GM18526 (cell line): ENCODE results near the gene IL1R1.

Experiments
- POLR2A ChIP-seq: IDR thresholded peaks from 3 replicates; pipeline ENCODE4 v1.6.1; 2011; ENCODE audit not compliant: insufficient read length; ENCODE audit errors: extremely low read depth

The IL1R1 gene

DNA sequence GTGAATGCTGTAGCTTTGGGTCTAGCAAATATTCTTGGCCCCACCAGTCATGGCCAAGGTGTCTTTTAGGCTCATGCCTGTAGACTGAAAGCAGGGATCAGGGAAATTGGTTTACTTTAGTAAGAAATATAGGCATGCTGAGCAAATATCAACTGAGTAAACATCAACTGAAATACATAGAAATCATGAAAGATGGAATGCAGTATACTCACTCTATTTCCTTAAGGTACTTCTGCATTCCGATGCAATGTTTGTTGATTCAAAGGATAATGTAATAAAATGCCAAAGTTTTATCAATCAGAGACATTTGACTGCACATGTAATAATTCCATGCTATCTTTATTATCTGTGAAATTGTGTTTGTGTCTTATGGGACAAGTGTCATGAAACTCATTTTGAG, 19.6 kb upstream of the IL1R1 start:
- TF ChIP-seq POLR2A = no peak

DNA sequence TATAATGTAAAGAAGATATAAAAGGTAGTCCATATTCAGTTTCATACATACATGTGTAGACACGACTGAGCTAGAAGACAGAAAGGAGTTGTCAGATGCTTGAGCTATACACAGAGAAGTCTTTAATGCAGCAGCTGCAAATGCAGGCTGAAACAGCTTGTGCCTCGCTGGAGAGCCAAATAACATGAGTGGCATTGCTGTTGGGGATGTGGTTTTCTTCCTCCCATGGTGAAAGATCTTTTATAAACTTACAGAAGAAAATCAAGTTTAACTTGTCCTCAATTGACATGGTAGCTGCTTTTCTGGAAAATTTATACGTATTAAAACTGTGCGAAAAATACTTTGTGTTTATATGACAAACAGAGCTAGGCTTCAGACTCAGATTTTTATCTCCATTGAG, 16.4 kb upstream of the IL1R1 start:
- TF ChIP-seq POLR2A = no peak

DNA sequence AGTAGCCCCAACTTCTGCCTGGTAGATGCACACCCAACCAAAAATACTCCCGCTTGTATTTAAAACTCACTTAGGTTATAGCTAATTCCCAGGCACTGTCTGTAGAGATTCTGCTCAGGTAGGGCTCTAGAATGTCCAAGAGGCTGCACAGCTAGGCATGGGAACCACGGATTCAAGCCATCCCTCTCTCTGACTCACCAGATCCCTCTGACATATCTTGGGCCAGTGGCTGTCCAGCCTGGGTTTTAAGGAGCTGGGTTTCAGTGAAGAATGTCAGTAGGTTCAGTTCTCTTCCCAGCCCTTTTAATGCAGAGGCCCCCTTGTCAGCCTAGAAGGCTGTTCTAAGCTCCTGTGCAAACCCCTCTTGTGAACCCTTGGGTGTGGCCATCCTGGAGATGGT, 15.9 kb upstream of the IL1R1 start:
- TF ChIP-seq POLR2A = no peak

DNA sequence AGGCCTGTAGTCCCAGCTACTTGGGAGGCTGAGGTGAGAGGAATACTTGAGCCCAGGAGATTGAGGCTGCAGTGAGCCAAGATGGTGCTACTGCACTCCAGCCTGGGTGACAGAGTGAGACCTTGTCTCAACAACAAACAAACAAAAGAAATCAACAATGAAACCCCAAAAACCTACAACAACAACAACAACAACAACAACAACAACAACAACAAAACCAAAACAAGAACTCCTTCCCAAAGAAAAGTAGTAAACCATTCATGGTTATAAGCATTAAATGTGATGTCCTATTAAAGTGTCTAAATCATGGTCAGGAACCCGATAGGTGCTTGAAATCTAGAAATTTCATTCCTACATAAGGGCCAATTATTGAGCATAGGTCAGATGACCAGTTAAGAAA, 13.5 kb upstream of the IL1R1 start:
- no peak for TF ChIP-seq POLR2A

DNA sequence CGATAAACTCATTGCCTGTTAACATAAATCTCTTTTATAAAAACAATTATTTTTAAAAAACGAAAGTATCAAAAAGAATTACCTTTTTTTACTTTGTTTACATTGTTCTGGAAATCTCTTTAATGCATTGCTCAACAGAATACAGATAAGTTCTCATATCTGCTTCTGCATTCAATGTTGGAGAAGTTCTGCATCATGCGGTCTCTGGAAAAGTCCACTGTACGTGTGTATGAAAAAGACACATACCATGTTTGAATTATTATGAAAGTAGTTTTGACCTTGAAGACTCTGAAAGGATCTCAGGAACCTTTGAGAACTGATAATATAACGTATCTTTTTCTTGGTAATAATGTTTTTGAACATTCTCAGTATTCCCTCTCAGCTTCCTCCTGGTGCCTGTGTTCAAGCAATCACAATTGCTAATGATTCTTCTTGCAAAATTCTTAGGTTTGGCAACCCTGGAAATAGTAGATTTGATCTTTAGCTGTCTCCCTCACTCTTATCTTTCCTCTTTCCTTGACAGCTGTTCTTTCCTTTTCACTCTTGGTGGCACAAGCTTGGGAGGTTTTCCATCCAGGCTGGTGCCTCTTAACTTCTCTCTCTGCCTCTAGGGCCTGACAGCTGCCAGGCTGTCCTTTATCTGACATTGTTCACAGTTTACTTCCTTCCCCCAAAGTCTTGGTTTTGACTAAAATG, 12.4 kb upstream of the IL1R1 start:
- no peak for TF ChIP-seq POLR2A

DNA sequence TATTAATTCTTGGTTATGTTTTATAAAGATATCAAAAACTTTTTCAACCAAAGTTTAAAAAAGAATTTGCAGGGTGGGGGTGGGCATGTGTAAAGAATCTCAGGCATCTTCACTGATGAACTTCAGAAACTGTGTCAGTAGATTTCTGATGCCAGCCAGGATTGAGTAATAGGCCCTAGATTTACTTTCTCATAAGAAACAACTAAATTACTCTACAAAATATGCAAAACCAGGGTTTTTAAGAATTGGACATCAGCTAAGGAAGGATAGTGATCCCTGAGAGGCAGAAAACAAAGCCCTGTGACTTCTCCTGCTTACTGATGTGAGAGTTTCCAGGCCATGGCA, 11.9 kb upstream of the IL1R1 start:
- no peak for TF ChIP-seq POLR2A

DNA sequence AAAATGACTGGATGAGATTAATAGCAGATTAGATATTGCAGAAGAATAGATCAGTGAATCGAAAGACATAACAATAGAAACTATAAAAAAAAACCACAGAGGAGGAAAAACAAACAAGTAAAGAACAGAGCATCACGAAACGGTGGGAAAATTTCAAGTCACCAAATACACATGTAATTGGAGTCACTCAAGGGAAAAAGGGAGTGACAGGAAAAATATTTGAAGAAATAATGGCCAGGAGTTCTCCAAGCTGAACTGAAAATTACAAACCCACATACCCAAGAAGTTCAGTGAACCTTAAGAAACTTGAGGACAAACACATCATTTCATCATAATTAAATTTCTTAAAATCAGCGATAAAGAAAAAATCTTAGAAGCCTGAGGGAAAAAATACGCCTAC, 11.0 kb upstream of the IL1R1 start:
- TF ChIP-seq POLR2A = no peak

DNA sequence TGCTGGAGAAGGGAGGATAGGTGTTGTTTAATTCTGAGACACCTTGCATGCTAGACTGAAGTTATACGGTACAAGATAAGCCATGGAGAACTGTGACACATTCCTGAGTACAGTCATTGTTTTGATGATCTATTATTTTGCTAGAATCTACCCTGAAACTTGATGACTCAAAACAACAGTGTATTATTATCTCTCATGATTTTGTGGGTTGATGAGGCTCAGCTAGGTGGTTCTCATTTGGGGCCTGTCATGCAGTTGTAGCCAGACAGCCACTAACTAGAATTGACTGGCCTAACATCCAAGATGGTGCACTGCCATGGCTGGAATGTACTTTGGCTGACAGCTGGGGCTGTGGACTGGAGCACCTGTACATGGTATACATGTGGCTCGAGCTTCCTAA, 5.4 kb upstream of the IL1R1 start:
- TF ChIP-seq POLR2A = no peak

DNA sequence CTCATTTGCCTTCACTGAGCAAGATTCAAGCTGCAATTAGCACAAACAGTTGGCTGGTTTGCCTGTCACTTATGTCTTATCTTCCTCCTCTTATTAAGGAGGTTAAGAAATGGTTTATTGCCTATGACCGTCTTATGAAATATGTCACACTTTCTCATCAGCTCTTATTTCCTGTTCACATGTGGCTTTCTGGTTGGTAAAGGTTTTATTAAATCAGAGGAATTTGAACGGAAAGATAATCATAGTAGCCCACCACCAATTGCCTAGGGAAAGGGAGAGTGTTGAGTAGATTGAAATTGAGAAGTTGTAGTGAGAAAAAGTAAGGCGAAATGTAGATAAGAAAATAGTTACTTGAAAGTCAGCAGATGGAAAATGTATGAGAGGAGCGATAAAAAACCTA, 4.2 kb upstream of the IL1R1 start:
- TF ChIP-seq POLR2A = no peak

DNA sequence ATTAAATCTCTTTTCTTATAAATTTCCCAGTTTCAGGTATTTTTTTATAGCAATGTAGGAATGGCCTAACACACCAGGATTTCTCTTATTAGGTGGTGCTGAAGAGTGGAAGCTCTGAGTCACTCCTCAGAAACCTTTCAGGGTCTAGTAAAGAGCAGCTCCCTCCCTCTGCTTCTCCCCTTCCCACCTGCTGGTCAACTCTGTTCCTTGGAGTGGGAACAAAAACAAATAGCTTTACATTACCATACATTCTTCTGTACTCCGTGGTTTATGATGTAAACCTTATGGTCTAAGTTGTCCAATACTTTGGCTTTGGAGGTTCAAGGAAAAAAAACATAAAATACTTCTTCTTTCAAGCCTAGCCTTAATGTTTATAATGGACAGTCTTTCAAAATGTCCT, 2.7 kb upstream of the IL1R1 start:
- no peak for TF ChIP-seq POLR2A

DNA sequence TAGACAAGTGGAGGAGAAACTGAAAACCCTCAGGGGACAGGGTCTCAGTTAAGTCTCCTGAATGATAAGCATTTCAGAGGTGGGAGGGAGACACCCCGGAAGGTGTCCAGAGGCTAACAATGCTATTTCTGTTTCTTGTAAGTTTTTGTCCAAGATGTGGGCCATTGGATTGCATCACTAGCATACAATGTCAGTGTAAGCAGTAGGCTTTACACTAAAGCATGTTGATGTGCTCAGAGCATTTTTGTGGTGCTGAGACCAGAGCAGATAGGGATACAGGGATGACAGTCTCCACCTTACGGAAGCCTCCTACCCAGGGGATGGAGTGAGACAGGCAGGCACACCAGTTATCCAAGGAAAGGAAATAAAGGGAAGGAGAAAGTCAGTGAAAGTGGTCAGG, 2.2 kb upstream of the IL1R1 start:
- no peak for TF ChIP-seq POLR2A

DNA sequence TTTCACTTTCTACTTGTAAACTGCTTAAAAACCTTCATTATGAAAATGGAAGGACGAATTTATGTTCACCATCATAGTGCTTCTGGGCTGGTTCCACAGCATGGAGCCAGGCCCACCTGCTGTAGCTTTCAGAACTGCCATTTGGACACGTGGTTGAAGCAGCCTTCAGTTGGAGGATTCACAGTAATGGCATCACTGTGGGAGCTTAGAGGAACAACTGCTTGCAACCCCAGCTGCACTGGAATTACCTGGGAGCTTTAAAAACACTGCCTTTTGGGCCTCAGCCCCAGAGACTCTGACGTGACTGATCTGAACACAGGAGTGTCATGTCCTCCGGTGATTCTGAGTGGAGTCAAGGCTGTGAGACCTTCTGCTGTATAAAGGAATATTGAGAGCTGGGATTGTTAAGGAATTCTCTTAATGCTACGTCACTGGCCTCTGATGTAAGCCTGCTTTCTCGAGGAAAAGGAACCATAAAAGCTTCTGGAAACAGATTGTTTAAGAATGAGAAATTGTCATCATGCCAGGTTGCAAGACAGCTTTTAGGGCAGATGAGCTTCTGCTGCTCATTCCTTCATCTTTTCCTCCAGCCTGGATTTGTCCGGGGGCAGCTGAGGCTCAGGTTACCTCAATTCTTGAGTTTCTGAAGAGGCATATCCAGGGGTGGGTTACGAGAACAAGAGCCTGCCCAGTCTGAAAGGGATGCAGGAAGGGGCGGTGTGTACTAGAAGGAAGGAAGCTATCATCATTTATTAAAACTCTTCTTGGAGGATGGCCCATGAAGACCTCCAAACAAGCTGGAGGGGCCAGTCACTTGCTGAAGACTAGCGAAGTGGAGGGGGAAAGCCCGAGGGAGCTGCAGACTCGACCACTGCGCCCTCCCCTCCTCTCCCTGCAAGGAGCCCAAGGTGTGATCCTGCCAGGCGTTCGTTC, 1.3 kb upstream of the IL1R1 start:
- TF ChIP-seq POLR2A = no peak

DNA sequence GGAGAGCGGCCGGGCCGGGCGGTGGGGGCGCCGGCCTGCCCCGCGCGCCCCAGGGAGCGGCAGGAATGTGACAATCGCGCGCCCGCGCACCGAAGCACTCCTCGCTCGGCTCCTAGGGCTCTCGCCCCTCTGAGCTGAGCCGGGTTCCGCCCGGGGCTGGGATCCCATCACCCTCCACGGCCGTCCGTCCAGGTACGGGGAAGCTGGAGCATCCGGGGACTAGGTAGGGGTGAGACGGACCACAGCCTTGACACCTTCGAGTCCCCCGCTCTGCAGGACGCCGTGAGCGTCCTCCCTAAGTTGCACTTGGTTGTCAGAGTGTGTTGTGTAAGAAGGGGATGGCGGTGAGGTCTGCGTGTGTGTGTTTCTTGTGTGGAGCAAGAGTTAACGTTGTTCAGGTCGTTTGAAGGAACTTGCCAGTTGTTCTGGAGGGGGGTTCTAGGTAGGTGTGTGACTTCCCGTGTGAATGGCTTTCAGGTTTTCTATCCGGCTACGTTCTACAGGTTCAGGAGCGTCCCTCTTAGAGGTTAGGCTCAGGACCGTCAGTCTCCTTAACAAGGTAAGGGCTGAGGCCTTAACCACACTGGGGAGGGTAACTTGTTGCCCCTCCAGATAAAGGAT, 393 bp downstream of the IL1R1 start:
- TF ChIP-seq POLR2A = no peak

DNA sequence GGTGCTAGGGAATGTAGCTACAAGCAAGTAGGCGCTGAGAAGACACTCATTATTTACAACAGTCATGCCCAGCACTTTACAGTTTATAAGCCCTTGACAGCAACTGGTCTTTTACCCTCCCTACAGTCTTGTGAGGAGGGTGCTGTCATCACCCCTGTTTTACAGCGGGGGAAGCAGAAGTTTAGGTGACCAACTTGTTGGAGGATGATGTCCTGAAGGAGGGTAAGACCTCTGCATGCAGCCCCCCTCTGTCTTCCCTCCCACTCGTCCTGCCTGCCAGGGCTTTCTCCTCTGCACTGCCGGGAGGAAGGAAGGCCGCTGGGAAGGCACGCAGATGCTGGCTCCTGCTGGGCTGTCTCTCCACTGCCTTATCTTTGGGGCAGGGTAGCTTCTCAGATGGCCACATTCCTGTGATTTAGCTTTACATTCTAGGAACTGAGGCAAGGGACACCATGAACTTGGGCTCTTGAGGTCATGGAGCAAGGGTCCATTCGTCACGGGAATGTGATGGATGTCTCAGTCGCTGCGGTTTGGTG, 972 bp downstream of the IL1R1 start:
- no peak for TF ChIP-seq POLR2A

DNA sequence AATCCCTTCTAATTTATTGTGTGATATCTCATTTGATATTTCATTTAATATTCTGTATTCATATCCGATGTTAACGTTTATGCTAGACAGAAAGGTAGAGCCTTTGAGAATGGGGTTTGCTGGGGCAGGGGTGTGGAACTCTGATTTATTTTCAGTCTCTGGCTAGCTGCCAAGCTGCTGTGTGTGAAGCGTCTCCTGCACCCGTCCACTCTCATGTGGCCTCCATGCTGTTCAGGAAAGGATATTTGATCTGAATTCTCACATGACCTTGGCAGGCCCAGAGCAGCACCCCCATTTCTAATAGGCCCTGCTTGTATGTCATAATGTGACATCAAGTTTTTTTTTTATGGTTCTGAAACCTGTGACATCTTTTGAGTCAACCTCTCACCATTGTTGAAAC, 1.6 kb downstream of the IL1R1 start:
- TF ChIP-seq POLR2A = no peak

DNA sequence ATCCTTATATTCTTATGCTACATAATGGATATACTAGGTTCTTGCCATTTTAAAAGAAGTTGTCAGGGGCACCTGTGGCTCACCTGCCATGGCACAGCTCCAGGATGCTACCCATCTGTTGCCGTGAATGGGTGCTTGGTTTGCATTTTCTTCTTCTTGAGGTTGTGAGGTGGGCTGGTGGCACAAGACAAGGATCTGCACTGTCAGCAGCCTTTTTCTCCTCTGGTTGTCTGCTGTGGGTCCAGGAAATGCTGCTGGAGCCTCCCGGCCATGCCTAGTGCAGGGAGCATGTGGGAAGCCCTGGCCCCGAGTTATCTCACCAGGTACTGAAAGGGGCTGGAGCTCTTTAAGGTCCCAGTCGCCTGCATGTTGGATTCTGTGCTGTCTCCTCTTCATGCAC, 2.6 kb downstream of the IL1R1 start:
- TF ChIP-seq POLR2A = no peak
